Islet precursor cell (in vitro differentiated cells): ENCODE results near the gene EGR2.
A peak's percentile ranks its signal among the peaks of the same experiment; 100 is the strongest.

Experiments used
- DNase-seq: peaks from one replicate; pipeline ENCODE4 v3.0.0-alpha.2; 2018

EGR2 gene

GRCh38 chr10:62816331-62817120, at the start of gene EGR2:
Gene EGR2 (minus strand): TSS chr10:62816366. CDS start chr10:62816029, 337 bp downstream.
- peak; percentile 96 for DNase-seq

GRCh38 chr10:62862447-62862846, 46.3 kb upstream of the EGR2 start:
- no peak for DNase-seq

- DNase-seq: no peak
Observed at GRCh38 chr10:62861507-62861906, 45.3 kb upstream of the EGR2 start.

- no peak for DNase-seq
Observed at GRCh38 chr10:62860946-62861345, 44.8 kb upstream of the EGR2 start.

- peak; percentile 72 for DNase-seq
Observed at GRCh38 chr10:62858364-62858763, 42.2 kb upstream of the EGR2 start.

- no peak for DNase-seq
Observed at GRCh38 chr10:62856021-62856420, 39.9 kb upstream of the EGR2 start.

- DNase-seq: no peak
Observed at GRCh38 chr10:62853710-62854109, 37.5 kb upstream of the EGR2 start.

GRCh38 chr10:62852961-62853702, 37.0 kb upstream of the EGR2 start:
- no peak for DNase-seq

- no peak for DNase-seq
Observed at GRCh38 chr10:62851442-62851841, 35.3 kb upstream of the EGR2 start.

GRCh38 chr10:62850646-62851045, 34.5 kb upstream of the EGR2 start:
- no peak for DNase-seq

- no peak for DNase-seq
Observed at GRCh38 chr10:62847433-62847832, 31.3 kb upstream of the EGR2 start.

GRCh38 chr10:62844280-62845011, 28.3 kb upstream of the EGR2 start:
- DNase-seq: no peak

- DNase-seq: no peak
Observed at GRCh38 chr10:62843600-62843999, 27.4 kb upstream of the EGR2 start.

GRCh38 chr10:62842983-62843382, 26.8 kb upstream of the EGR2 start:
- no peak for DNase-seq

- DNase-seq: no peak
Observed at GRCh38 chr10:62839590-62839989, 23.4 kb upstream of the EGR2 start.

- no peak for DNase-seq
Observed at GRCh38 chr10:62831346-62831745, 15.2 kb upstream of the EGR2 start.

- no peak for DNase-seq
Observed at GRCh38 chr10:62830679-62831078, 14.5 kb upstream of the EGR2 start.

GRCh38 chr10:62829622-62830021, 13.5 kb upstream of the EGR2 start:
- no peak for DNase-seq

GRCh38 chr10:62826273-62826672, 10.1 kb upstream of the EGR2 start:
- DNase-seq: no peak

GRCh38 chr10:62820586-62820985, 4.4 kb upstream of the EGR2 start:
- DNase-seq: no peak

GRCh38 chr10:62819141-62819920, 3.2 kb upstream of the EGR2 start:
- DNase-seq: no peak

GRCh38 chr10:62818426-62819011, 2.4 kb upstream of the EGR2 start:
- DNase-seq: peak; percentile 63
